Stimulated activated CD8-positive, alpha-beta memory T cell treated with anti-CD3 and anti-CD28 coated beads, Interleukin-15, amount 100 ng/mL, for 1 hour (primary cell): ENCODE data around the gene LIMA1.
"Not testable (repeated sequence)": the region's sequence is repeated elsewhere in the genome, so short reads cannot be mapped to it uniquely, and the experiment has no call there.

Experiments
- DNase-seq: peaks from one replicate; pipeline ENCODE4 v3.0.0-alpha.2; 2020; ENCODE audit warnings: low read depth

LIMA1 gene

DNA sequence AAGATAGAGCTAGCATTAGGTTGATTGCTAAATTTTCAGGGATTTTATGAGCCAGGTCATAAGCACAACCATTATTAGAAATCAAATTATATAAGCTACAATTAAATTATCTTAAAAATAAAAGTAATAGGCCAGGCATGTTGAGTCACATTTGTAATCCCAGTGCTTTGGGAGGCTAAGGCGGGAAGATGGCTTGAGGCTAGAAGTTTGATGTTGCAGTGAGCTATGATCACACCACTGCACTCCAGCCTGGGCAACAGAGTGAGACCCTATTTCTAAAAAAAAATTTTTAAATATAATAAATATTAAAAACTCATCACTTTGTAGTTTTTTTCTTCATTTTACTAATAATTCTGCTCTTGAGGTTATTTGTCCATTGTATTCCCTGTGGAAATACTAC lies 1.9 kb upstream of the LIMA1 start:
- no peak for DNase-seq

DNA sequence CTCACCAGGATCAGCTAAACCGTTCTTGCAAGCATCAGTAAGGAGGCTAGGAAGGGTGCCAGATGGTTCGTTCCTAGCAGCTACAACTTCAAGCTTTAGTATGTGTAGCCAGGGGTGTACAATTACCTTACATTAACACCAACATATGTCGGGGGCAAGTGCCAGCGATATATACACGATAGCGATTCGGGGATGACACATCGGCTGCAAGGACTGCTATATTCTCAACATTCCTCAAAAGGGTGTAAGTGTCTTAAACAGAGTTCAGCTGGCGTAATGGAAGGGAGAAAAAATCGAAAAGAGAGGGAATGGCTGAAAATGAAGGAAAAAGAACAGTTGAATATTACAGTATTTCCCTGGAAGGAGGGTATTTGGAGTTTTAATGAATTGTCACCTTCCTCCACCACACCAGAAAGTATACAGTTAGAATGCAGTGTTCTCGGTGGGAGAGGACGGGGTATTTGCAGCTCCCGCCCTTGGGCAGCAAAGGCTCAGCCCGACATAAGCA lies 545 bp downstream of the LIMA1 start:
- DNase-seq, result no peak

- no peak for DNase-seq
These were observed 3.8 kb downstream of the LIMA1 start for GRCh38 chr12:50279501-50279900.

GRCh38 chr12:50276912-50277671 lies 6.2 kb downstream of the LIMA1 start:
- DNase-seq, result no peak

DNA sequence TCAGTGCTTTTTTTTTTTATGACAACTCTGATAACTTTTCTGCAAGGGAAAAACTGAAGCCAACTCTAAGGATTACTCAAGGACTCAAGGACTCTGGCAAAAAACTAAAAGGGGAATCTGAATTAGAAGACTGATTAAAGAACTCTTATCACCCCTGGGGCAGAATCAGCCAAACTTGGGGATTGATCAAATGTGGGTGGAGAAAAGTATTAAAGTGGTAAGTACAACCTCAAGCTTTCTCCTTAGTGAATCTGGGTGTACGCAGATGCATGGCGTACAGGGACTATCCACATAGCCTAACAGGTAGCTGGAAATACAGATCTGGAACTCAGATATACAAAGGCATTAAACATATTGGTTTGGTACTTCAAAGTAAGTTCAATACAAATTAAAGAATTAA lies 7.3 kb downstream of the LIMA1 start:
- DNase-seq, result no peak

DNA sequence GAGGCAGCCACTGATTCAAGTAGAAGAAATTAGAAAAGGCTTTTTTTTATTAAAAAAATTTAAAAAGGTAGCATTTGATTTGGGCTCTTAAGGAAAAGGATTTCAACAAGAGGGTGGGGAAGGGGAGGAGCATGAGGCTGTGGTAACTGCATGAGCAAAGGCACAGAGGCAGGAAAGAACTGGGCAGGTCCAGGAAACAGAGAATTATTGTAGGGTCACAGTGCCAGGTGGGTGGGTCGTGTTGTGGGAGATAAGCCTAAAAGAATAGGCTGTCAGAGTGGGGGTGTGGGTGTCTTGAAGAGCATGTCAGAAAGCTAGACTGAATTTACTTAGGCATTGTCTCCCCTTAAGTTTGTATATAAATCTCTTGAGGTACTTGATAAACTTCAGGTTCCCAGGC lies 7.8 kb downstream of the LIMA1 start:
- DNase-seq, result no peak

DNA sequence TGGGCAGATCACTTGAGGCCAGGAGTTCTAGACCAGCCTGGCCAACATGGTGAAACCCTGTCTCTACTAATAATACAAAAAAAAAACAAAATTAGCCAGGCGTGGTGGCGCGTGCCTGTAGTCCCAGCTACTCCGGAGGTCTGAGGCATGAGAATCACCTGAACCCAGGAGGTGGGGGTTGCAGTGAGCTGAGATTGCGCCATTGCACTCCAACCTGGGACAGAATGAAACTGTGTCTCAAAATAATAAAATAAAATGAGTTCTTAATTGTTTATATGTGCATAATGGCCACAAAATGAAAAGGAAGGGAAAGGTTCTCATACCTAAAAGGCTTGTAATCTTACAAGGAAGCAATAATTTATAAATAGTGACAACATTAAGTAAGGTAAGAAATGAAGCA lies 8.2 kb downstream of the LIMA1 start:
- not testable (repeated sequence) for DNase-seq

- DNase-seq, result no peak
These were observed 11.5 kb downstream of the LIMA1 start for GRCh38 chr12:50271724-50272247.

DNA sequence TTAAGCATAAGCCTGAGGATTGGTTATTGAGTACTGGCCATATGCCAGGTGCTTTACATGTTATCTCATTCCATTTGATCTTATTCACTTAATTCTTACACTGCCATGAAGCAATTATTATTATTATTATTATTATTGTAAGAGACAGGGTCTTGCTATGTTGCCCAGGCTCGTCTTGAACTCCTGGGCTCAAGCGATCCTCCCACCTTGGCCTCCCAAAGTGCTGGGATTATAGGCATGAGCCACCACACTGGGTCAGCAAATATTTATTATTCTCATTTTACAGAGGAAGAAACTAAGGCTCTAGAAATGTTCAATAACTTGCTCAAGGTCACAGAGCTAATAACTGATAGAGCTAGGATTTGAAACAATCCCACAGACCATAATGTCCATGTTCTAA lies 14.8 kb downstream of the LIMA1 start:
- no peak for DNase-seq

DNA sequence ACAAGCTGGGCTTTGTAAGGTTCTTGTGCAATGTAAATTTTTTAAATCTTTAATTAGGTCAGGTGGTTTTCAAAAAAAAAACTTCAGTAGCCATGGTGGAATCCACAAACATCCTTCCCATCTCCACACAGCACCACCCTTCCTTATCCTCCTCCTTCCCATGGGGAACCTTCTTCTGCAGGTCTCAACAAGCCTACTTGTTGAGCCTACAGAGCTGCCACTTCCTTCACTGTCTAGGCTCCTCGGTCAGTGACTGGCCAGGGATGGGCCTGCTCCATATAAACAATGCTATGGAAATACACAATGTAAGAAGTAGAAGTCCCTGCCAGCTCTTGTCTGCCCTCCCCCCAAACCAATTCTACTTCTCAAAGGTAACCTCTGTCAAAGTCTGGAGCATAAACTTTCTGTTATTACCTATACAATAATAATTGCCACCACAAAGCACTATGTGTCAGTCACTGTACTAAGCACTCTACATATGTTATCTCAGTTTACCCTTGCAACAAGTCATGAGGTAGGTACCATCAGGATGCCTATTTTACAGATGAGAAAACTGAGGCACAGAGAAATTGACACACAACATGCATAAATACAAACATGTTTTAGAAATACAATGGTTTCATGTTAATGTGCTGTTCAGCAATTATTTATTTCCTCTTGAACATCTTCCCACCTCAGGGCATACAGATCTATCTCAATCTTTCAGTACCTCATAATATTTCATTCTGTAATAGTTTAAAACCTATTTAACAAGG lies 17.4 kb downstream of the LIMA1 start:
- no peak for DNase-seq

DNA sequence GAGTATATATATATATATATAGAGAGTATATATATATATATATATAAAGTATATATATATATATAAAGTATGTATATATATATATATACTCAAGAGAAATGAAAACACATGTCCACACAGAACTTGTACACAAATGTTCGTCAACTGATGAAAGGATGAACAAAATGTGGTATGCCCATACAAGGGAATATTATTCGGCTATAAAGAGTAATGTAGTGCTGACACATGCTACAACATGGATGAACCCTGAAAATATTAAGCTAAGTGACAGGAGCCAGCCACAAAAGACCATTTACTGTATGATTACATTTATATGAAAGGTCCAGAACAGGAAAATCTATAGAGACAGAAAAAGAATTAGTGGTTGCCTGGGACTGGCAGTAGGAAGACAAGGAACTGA lies 19.5 kb downstream of the LIMA1 start:
- no peak for DNase-seq

GRCh38 chr12:50261654-50262053 lies 21.7 kb downstream of the LIMA1 start:
- DNase-seq, result no peak

DNA sequence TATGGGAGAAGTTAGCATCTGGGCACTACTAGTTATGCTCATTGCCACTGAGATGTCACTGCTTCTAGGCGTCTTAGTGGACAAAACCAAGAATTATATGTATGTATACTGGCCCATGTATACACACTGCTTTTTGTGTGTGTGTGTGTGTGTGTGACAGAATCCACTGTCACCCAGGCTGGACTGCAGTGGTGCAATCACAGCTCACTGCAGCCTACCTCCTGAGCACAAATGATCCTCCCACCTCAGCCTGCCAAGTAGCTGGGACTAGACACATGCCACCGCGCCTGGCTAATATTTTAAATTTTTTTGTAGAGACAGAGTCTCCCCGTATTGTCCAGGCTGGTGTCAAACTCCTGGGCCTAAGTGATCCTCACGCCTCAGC lies 25.2 kb downstream of the LIMA1 start:
- no peak for DNase-seq

GRCh38 chr12:50257236-50258166 lies 25.8 kb downstream of the LIMA1 start:
- DNase-seq, result no peak

DNA sequence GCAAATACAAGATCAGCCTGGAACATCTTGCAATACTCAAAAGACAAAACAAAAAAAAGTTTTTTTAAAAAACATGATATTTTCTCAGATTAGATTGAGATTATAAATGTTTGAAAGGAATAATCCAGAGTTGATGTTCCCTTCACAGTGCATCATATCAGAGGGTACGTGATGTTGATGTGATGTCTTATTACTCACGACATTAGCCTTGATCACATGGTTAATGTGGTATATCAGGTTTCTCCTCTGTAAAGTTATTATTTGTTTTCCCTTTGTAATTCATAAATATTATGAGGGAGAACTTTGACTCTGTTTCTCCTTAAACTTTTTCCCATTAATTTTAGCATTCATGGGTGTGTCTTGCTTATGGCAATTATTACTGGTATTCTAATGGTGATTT lies 26.6 kb downstream of the LIMA1 start:
- DNase-seq, result no peak

DNA sequence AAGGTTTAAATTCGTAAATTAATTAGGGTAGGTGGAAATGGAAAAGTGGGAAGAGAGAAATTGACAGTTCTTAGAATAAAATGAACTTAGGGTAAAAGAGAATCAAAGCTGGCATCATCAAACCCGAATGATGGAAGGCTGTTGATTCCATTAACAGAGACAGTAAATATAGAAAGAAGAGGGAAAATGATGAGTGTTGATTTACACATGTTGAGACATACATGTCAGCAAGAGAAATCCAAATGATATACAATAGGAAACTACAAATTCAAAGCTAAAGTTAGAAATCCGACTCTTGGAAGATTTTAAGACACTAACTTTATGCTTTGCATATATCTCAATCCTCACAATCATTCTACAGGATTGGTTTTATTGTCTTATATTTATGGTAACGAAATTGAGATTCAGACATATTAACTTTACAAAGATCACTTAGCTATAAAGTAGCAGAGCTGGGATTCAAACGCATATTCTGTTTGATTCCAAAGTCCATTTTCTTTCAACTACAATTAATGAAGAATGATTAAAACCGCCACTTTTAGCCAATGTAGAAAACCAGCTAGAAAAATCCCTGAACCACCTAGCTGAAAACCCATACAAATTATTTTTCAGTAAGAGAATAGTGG lies 30.2 kb downstream of the LIMA1 start:
- DNase-seq, result no peak

DNA sequence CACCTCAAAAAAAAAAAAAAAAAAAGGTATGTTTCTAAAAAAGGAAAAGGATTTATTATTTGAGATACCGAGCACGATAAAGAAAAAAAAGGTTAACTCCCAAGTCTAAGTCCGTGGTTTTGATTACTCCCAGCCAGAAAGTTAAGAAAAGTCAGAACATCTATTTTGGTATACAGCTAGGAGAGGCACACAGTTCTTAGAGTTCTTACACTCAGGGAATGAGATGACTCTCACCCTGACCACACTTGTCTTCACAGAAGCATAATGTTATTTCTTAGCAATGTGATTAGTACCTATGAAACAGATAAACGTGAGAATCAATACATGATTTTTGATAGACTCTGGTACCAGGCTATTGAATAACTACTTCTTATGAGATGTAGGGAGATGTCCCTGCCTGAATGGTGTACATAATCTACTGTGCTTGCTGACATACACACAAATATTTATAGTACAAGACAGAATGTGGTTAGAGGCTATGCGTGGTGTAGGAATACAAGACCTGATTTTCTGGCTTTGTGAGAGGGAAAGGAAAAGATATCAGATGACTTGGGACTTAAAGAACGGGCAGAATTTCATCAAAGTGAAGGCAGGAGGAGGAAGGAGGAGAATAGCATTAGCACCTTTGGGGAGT lies 31.6 kb downstream of the LIMA1 start:
- no peak for DNase-seq

DNA sequence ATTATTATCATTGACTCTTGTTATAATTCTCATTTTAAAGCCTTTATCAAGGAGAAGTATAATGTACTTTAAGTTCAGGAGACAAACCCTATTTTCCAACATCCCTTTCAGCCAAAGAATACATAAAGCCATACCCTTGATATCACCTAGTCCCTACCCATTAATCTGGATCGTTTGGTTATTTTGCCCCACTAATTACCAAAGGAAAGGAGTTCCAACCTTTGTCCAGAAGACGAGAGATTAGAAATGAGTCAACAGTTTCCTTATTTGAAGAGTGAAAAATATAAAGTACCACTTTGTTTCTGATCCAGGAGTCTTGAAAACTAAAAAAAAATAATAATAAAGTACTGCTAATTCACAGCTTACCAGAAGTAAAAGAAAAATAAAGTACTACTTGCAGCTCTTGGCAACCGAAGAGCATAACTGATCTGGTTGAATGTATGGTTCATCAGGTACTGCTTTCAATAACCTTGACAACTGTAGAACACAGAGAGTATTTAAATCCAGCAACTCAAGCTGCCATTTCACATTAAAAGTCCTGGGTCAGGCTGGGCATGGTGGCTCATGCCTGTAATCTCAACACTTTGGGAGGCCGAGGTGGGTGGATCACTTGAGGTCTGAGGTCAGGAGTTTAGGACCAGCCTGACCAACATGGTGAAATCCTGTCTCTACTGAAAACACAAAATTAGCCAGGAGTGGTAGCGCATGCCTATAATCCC lies 33.7 kb downstream of the LIMA1 start:
- no peak for DNase-seq

- DNase-seq, result no peak
These were observed 34.4 kb downstream of the LIMA1 start for GRCh38 chr12:50248883-50249282.

- no peak for DNase-seq
These were observed 34.9 kb downstream of the LIMA1 start for GRCh38 chr12:50248411-50248810.

GRCh38 chr12:50247665-50248064 lies 35.7 kb downstream of the LIMA1 start:
- not testable (repeated sequence) for DNase-seq
